ENCODE measurements around the gene CCDC34. TPM values are rescaled to one million over a fixed set of nuclear protein-coding genes. Genes with fewer than 3 reads are reported as not detected.

The CCDC34 gene
- total RNA-seq, 2 experiments from 2014 or later = 26.8 to 28.5 TPM

DNA sequence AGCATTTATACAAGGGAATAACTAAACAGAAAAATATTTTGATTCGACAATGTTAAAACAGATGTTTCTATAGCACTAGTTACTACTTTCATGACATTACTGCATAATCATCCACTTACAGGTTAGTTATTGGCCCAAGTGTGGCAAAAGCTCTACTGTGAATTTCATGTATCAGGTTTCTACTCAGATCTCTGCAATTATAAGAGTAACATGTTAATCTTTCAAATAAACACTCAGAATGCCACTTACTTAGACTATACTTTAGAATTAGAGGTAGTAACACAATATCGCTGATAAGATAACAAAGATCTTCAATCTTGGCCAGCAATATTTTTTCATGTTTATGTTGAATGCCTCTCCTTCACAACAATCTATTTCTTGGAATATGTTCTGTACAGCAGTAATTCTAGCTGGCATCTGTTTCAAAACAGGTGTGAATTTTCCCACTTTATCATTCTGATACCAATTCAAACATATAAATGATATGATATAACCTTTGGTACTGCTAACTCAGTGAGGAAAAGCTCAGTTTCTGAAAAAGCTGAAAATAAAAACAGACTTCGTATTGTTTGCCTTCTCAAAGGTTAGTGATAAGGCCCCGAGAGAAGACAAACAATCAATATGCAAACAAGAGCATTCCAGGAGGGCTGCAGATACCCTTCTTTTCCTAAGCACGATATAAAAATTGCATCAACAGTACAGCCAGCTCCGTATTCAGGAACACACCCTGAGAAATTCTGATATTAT lies 11.0 kb upstream of the CCDC34 start:
- ChIA-PET POLR2A (no interaction called here), CTCF (interaction anchor here (0.5 to 2.4 kb wide), 3 partner anchors 25 to 125 kb away, joined by 3 to 5 read pairs (median 3); no protein-coding TSS in a partner anchor)
- H3K27me3 Mint-ChIP-seq = no peaks in the 10 kb centered on the region
- intact Hi-C loops (cut with micrococcal nuclease) = no loop called here
- no peak for DNase-seq
- no peak overlapping the region for H3K27ac Mint-ChIP-seq
- H3K4me3 Mint-ChIP-seq = no peak overlapping the region
- no peaks in the 10 kb centered on the region for H3K36me3 Mint-ChIP-seq (ENCODE audit: low read depth)
- TF ChIP-seq, protein P1, sequence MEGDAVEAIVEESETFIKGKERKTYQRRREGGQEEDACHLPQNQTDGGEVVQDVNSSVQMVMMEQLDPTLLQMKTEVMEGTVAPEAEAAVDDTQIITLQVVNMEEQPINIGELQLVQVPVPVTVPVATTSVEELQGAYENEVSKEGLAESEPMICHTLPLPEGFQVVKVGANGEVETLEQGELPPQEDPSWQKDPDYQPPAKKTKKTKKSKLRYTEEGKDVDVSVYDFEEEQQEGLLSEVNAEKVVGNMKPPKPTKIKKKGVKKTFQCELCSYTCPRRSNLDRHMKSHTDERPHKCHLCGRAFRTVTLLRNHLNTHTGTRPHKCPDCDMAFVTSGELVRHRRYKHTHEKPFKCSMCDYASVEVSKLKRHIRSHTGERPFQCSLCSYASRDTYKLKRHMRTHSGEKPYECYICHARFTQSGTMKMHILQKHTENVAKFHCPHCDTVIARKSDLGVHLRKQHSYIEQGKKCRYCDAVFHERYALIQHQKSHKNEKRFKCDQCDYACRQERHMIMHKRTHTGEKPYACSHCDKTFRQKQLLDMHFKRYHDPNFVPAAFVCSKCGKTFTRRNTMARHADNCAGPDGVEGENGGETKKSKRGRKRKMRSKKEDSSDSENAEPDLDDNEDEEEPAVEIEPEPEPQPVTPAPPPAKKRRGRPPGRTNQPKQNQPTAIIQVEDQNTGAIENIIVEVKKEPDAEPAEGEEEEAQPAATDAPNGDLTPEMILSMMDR (IDR thresholded peaks at IDR 0.05) = no peak
- ATAC-seq = no peak
- no peaks in the 10 kb centered on the region for H3K4me1 Mint-ChIP-seq (ENCODE audit: low read depth)
- no peaks in the 10 kb centered on the region for H3K9me3 Mint-ChIP-seq

DNA sequence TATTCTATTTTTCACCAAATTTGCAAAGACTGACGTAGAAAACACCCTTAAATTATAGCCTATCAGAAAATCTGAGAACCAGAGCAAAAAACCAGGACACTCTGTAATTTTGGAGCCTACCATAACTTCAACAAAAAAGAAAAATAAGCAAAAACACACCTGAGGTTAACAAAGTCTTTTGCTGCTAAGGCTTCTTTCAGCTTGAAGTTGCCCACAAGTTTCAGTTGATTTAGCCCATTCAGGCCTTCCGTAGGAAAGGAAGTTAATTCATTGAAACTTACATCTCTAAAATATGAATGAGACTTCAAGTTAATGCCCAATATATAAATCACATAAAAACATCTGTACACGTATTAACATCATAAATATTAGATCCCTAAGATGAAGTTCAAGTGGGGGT lies 10.4 kb upstream of the CCDC34 start:
- Mint-ChIP-seq H3K4me3 (no peak overlapping the region), H3K4me1 (ENCODE audit: low read depth) (no peaks in the 10 kb centered on the region), H3K36me3 (ENCODE audit: low read depth) (no peaks in the 10 kb centered on the region), H3K27me3 (no peaks in the 10 kb centered on the region), H3K27ac (no peak overlapping the region), H3K9me3 (no peaks in the 10 kb centered on the region)
- CTCF ChIA-PET = interaction anchor here (2.4 kb wide), 1 partner anchor 126 kb away, joined by 5 read pairs; no protein-coding TSS in a partner anchor
- POLR2A ChIA-PET = no interaction called here
- TF ChIP-seq, protein P1 (IDR thresholded peaks at IDR 0.05) = no peak
- ATAC-seq = no peak
- intact Hi-C loops (cut with micrococcal nuclease) = no loop called here
- no peak for DNase-seq

DNA sequence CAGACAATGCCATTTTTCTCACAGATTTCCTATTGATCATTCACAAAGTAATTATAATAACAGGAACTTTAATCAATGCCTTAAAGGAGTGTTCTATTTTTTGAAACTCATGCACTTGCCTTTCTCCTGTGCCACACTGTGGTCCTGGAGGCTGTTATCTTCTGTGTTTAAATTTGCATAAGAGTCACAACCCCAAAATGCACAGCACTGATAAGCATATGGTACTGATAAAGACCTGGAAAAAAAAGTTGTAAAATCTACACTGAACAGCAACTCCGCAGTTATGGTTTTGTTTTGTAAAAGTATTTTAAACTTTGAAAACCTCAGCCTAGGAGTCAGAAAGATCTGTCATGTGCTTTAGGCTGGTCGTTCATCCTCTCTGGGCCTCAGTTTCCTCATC lies 9.1 kb upstream of the CCDC34 start:
- Mint-ChIP-seq H3K36me3 (ENCODE audit: low read depth) (no peaks in the 10 kb centered on the region), H3K4me1 (ENCODE audit: low read depth) (no peaks in the 10 kb centered on the region)
- CTCF ChIA-PET = interaction anchor here (2.0 to 2.4 kb wide), 2 partner anchors 113 to 127 kb away, joined by 5 read pairs; no protein-coding TSS in a partner anchor

DNA sequence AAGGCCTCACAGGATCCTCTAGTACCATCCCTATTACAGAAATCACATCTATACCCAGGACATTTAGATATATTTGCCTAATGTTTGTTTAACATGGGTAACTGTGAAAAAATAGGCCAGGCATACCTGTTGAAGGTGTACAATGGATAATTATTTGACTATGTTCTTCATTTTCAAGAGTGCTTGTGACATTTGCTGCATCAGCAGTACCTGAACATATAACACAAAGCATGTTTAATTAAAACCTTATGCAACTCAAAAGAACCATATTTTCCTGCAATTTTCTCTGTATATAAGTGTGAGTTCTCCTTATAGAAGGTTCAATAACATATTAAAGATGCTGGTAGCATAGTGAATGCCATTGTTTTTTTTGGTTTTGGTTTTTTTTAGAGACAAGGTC lies 8.5 kb upstream of the CCDC34 start:
- TF ChIP-seq, protein P1 (IDR thresholded peaks at IDR 0.05) = no peak
- Mint-ChIP-seq H3K36me3 (ENCODE audit: low read depth) (no peaks in the 10 kb centered on the region), H3K9me3 (no peaks in the 10 kb centered on the region), H3K27me3 (no peaks in the 10 kb centered on the region), H3K4me3 (no peak overlapping the region), H3K4me1 (ENCODE audit: low read depth) (no peaks in the 10 kb centered on the region), H3K27ac (no peak overlapping the region)
- CTCF ChIA-PET = interaction anchor here (2.0 kb wide), 1 partner anchor 114 kb away, joined by 5 read pairs; no protein-coding TSS in a partner anchor
- intact Hi-C loops (cut with micrococcal nuclease) = no loop called here
- ATAC-seq (no peak), DNase-seq (no peak)
- POLR2A ChIA-PET = no interaction called here

More for the DNA sequence above, 9.1 kb upstream of the CCDC34 start:
- no peak for DNase-seq
- TF ChIP-seq, protein P1 (IDR thresholded peaks at IDR 0.05) = no peak
- intact Hi-C loops (cut with micrococcal nuclease) = no loop called here
- H3K9me3 Mint-ChIP-seq = no peaks in the 10 kb centered on the region
- no peak overlapping the region for H3K4me3 Mint-ChIP-seq
- ATAC-seq = no peak
- POLR2A ChIA-PET = no interaction called here
- no peak overlapping the region for H3K27ac Mint-ChIP-seq
- H3K27me3 Mint-ChIP-seq = no peaks in the 10 kb centered on the region

DNA sequence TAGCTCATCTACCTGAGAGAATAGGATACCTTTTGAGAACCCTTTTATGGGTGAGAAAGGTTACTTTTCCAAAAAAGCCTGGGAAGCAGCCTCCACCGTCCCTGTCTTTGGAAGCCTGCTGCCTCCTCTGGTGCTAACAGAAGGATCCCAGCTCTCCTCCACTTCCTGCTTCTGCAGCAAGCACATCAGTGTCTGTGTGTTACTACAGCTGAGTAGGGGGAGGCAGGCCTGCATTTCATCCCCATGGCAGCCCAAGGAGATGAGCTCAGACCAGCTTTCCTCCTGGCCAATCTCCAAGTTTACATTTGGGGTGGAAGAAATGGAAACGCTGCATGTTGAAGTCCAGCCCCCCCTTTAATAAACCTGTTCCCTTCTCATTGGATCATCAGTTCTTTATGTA lies 7.4 kb upstream of the CCDC34 start:
- H3K27ac Mint-ChIP-seq = no peak overlapping the region
- POLR2A ChIA-PET = no interaction called here
- no peaks in the 10 kb centered on the region for H3K4me1 Mint-ChIP-seq (ENCODE audit: low read depth)
- H3K9me3 Mint-ChIP-seq = no peaks in the 10 kb centered on the region
- ATAC-seq = no peak
- no peak for DNase-seq
- intact Hi-C loops (cut with micrococcal nuclease) = no loop called here
- no peaks in the 10 kb centered on the region for H3K36me3 Mint-ChIP-seq (ENCODE audit: low read depth)
- H3K27me3 Mint-ChIP-seq = no peaks in the 10 kb centered on the region
- TF ChIP-seq, protein P1 (IDR thresholded peaks at IDR 0.05) = no peak
- no peak overlapping the region for H3K4me3 Mint-ChIP-seq
- CTCF ChIA-PET = interaction anchor here (1.1 to 2.0 kb wide), 3 partner anchors 11 to 115 kb away, joined by 4 to 5 read pairs (median 5); no protein-coding TSS in a partner anchor
